Neural cell (in vitro differentiated cells): ENCODE results near the gene IP6K3. TPM values are rescaled to one million over a fixed set of nuclear protein-coding genes. Genes with fewer than 3 reads are reported as not detected.

Source experiments
- H2AFZ ChIP-seq: fragments of 200-600, 300-800 bp; sonication (generic), shearing (Covaris generic); 2 replicates; pipeline ENCODE4 v1.6.0; 2014; ENCODE audit warnings: low read depth, mild to moderate bottlenecking, antibody characterized with exemption, low read length, moderate library complexity
- H3F3A ChIP-seq: fragments of 200-600 bp; shearing (Covaris generic); 2 replicates; pipeline ENCODE4 v1.6.1; 2016; ENCODE audit warnings: mild to moderate bottlenecking, moderate library complexity, mixed read lengths, antibody characterized with exemption, low read length; ENCODE audit not compliant: insufficient read depth, poor library complexity, severe bottlenecking
- H3K27ac ChIP-seq: fragments of 200-600, 300-800 bp; sonication (generic), shearing (Covaris generic); 2 replicates; pipeline ENCODE4 v1.5.1; 2014; ENCODE audit warnings: mild to moderate bottlenecking, low read length, moderate library complexity
- H3K27me3 ChIP-seq: fragments of 300-800, 200-600 bp; sonication (generic), shearing (Covaris generic); 2 replicates; pipeline ENCODE4 v1.6.0; 2014; ENCODE audit warnings: mild to moderate bottlenecking, low read depth, low read length, moderate library complexity; ENCODE audit not compliant: insufficient read depth
- H3K36me3 ChIP-seq: fragments of 300-800, 200-600 bp; sonication (generic), shearing (Covaris generic); 2 replicates; pipeline ENCODE4 v1.5.1; 2014; ENCODE audit warnings: mild to moderate bottlenecking, antibody characterized with exemption, low read length, moderate library complexity; ENCODE audit not compliant: insufficient read depth
- H3K4me2 ChIP-seq: fragments of 300-800, 200-600 bp; sonication (generic), shearing (Covaris generic); 2 replicates; pipeline ENCODE4 v1.6.0; 2014; ENCODE audit warnings: mild to moderate bottlenecking, low read length
- H3K4me3 ChIP-seq: fragments of 300-800, 200-600 bp; sonication (generic), shearing (Covaris generic); 2 replicates; pipeline ENCODE4 v1.5.1; 2014; ENCODE audit warnings: mild to moderate bottlenecking, low read length, moderate library complexity
- H3K79me2 ChIP-seq: fragments of 200-600 bp; shearing (Covaris generic); replicated peaks from 2 replicates; pipeline ENCODE4 v1.6.0; 2014; ENCODE audit warnings: mild to moderate bottlenecking, low read length, moderate library complexity; ENCODE audit not compliant: insufficient read depth
- H3K9ac ChIP-seq: fragments of 300-800, 200-600 bp; sonication (generic), shearing (Covaris generic); 2 replicates; pipeline ENCODE4 v1.6.1; 2016; ENCODE audit warnings: mild to moderate bottlenecking, low read length, mixed read lengths
- H3K9me2 ChIP-seq: fragments of 200-600 bp; shearing (Covaris generic); 2 replicates; pipeline ENCODE4 v1.6.1; 2016; ENCODE audit warnings: mild to moderate bottlenecking, low read length, mixed read lengths; ENCODE audit not compliant: insufficient read depth
- H3K9me3 ChIP-seq: fragments of 200-600, 300-800 bp; sonication (generic), shearing (Covaris generic); 2 replicates; pipeline ENCODE4 v1.6.1; 2016; ENCODE audit warnings: mild to moderate bottlenecking, mixed run types, low read length, moderate library complexity, mixed read lengths
- H4K20me1 ChIP-seq: fragments of 200-600 bp; shearing (Covaris generic); 2 replicates; pipeline ENCODE4 v1.6.1; 2016; ENCODE audit warnings: mild to moderate bottlenecking, mixed run types; ENCODE audit not compliant: insufficient read depth
- EP300 ChIP-seq: fragments of 450-650 bp; conservative IDR thresholded peaks from 2 replicates; pipeline ENCODE4 v1.6.1; 2014; ENCODE audit warnings: antibody characterized with exemption, mild to moderate bottlenecking, moderate library complexity; ENCODE audit not compliant: poor library complexity, severe bottlenecking
- EZH2 ChIP-seq: fragments of 200-600, 300-800 bp; shearing (Covaris generic), sonication (generic); IDR thresholded peaks from 2 replicates; pipeline ENCODE4 v1.6.1; 2014; ENCODE audit warnings: antibody characterized with exemption, low read length, borderline replicate concordance, mild to moderate bottlenecking; ENCODE audit not compliant: insufficient read depth, poor library complexity, severe bottlenecking
- MXI1 ChIP-seq: fragments of 450-650 bp; conservative IDR thresholded peaks from 2 replicates; pipeline ENCODE4 v1.6.1; 2014; ENCODE audit warnings: antibody characterized with exemption, mild to moderate bottlenecking; ENCODE audit not compliant: poor library complexity, severe bottlenecking
- POLR2AphosphoS5 ChIP-seq: IDR thresholded peaks from 2 replicates; pipeline ENCODE4 v1.6.1; 2012
- RAD21 ChIP-seq: fragments of 450-650 bp; conservative IDR thresholded peaks from 2 replicates; pipeline ENCODE4 v1.6.1; 2014; ENCODE audit warnings: antibody characterized with exemption, mild to moderate bottlenecking, moderate library complexity
- SMC3 ChIP-seq: fragments of 450-650 bp; conservative IDR thresholded peaks from 2 replicates; pipeline ENCODE4 v1.6.1; 2014; ENCODE audit warnings: antibody characterized with exemption, mild to moderate bottlenecking, moderate library complexity; ENCODE audit not compliant: poor library complexity
- TAF1 ChIP-seq: IDR thresholded peaks from 2 replicates; pipeline ENCODE4 v1.6.1; 2012; ENCODE audit warnings: low read depth
- polyA plus RNA-seq: library from polyadenylated mRNA; depleted of rRNA; stranded (reverse); fragments of >200 nt; gene quantifications from 2 replicates; pipeline ENCODE4 v1.2.3, GENCODE V29; 2014
- TF ChIP-seq, protein P1 (sequence below): IDR thresholded peaks from 2 replicates; pipeline ENCODE4 v1.6.1; 2012; ENCODE audit warnings: borderline replicate concordance
- TF ChIP-seq, protein P2 (sequence below): fragments of 450-650 bp; IDR thresholded peaks from 2 replicates; pipeline ENCODE4 v1.5.1; 2014; ENCODE audit warnings: antibody characterized with exemption, mild to moderate bottlenecking, moderate library complexity; ENCODE audit not compliant: poor library complexity, severe bottlenecking

IP6K3 gene
- polyA plus RNA-seq, 1 donor from 2014 or later = not detected

DNA sequence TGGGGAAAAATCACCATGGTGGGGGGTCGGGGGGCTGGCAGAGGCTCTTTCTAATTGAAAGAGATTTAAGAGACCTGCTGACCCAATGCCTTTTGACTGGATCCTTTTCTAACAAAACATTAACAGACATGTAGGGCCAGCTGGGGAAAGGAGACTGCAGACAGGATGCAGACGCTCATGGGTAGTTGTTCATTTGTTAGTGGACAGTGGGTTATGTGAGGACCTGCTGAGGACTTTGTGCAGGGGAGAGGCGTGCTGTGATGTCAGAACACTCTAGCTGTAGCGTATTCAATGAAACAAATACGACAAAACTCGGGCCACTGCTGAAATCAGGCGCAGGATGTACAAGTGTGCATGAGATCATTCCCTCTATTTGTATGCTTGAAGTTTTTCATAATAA, 1.2 kb downstream of the IP6K3 start:
- TF ChIP-seq EP300 = no peak
- no peak for TF ChIP-seq TAF1
- no peak for TF ChIP-seq EZH2
- no peak for TF ChIP-seq MXI1
- TF ChIP-seq, protein P1, sequence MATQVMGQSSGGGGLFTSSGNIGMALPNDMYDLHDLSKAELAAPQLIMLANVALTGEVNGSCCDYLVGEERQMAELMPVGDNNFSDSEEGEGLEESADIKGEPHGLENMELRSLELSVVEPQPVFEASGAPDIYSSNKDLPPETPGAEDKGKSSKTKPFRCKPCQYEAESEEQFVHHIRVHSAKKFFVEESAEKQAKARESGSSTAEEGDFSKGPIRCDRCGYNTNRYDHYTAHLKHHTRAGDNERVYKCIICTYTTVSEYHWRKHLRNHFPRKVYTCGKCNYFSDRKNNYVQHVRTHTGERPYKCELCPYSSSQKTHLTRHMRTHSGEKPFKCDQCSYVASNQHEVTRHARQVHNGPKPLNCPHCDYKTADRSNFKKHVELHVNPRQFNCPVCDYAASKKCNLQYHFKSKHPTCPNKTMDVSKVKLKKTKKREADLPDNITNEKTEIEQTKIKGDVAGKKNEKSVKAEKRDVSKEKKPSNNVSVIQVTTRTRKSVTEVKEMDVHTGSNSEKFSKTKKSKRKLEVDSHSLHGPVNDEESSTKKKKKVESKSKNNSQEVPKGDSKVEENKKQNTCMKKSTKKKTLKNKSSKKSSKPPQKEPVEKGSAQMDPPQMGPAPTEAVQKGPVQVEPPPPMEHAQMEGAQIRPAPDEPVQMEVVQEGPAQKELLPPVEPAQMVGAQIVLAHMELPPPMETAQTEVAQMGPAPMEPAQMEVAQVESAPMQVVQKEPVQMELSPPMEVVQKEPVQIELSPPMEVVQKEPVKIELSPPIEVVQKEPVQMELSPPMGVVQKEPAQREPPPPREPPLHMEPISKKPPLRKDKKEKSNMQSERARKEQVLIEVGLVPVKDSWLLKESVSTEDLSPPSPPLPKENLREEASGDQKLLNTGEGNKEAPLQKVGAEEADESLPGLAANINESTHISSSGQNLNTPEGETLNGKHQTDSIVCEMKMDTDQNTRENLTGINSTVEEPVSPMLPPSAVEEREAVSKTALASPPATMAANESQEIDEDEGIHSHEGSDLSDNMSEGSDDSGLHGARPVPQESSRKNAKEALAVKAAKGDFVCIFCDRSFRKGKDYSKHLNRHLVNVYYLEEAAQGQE = no peak
- no peak for TF ChIP-seq SMC3
- TF ChIP-seq RAD21 = no peak
- no peak for TF ChIP-seq POLR2AphosphoS5
- TF ChIP-seq, protein P2, sequence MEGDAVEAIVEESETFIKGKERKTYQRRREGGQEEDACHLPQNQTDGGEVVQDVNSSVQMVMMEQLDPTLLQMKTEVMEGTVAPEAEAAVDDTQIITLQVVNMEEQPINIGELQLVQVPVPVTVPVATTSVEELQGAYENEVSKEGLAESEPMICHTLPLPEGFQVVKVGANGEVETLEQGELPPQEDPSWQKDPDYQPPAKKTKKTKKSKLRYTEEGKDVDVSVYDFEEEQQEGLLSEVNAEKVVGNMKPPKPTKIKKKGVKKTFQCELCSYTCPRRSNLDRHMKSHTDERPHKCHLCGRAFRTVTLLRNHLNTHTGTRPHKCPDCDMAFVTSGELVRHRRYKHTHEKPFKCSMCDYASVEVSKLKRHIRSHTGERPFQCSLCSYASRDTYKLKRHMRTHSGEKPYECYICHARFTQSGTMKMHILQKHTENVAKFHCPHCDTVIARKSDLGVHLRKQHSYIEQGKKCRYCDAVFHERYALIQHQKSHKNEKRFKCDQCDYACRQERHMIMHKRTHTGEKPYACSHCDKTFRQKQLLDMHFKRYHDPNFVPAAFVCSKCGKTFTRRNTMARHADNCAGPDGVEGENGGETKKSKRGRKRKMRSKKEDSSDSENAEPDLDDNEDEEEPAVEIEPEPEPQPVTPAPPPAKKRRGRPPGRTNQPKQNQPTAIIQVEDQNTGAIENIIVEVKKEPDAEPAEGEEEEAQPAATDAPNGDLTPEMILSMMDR = no peak
- no peak overlapping the region for H3K4me3 ChIP-seq
- H3K9me2 ChIP-seq = no peaks in the 10 kb centered on the region
- no peaks in the 10 kb centered on the region for H3K27me3 ChIP-seq
- no peaks in the 10 kb centered on the region for H4K20me1 ChIP-seq
- no peak overlapping the region for H3K9ac ChIP-seq
- H3K36me3 ChIP-seq = no peaks in the 10 kb centered on the region
- no peak overlapping the region for H3K4me2 ChIP-seq
- H3K27ac ChIP-seq = no peak overlapping the region
- no peak overlapping the region for H2AFZ ChIP-seq
- no peaks in the 10 kb centered on the region for H3K79me2 ChIP-seq
- no peaks in the 10 kb centered on the region for H3F3A ChIP-seq
- H3K9me3 ChIP-seq = no peaks in the 10 kb centered on the region

DNA sequence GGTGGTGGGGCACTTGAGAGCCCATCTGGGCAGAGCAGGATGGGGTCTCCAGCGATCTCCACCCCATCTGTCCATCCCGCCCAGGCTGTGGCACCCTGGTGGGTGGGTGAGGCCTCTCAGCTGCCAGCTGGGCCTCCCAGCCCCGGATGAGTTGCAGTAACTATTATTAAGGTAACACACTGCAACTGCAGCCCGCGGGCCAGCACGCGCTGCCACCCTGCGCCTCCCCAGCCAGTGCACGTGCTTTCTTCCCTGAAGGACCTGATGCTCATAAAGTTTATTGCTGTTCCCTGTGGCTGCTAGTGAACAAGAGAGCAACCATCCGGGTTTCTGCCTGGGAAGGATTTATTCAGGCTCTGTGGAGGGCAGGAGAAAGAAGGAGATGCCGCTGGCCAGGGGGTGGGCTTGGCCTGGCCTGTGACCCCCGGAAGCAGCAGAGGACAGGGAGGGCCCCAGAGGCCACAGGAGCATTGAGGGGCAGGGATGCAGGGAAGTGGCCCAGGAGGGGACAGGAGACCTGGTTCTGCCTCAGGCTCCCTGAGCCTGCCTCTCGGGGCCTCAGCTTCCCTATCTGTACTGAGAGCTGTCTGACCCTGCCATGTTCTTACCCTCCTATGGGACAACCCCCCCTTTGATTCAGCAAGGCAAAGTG, 1.7 kb downstream of the IP6K3 start:
- H4K20me1 ChIP-seq = no peaks in the 10 kb centered on the region
- H3K9me2 ChIP-seq = no peaks in the 10 kb centered on the region
- H3K36me3 ChIP-seq = no peaks in the 10 kb centered on the region
- no peak for TF ChIP-seq TAF1
- H2AFZ ChIP-seq = no peak overlapping the region
- no peak overlapping the region for H3K4me2 ChIP-seq
- H3K9ac ChIP-seq = no peak overlapping the region
- no peaks in the 10 kb centered on the region for H3F3A ChIP-seq
- H3K9me3 ChIP-seq = no peaks in the 10 kb centered on the region
- no peak overlapping the region for H3K4me3 ChIP-seq
- H3K27me3 ChIP-seq = no peaks in the 10 kb centered on the region
- no peak overlapping the region for H3K27ac ChIP-seq
- no peaks in the 10 kb centered on the region for H3K79me2 ChIP-seq
